Trophoblast cell (in vitro differentiated cells and primary cell): ENCODE results near the gene CCDC3.

ENCODE experiments used
- DNase-seq, 2 donors: peaks; one replicate each; pipeline ENCODE4 v3.0.0-alpha.2; 2016
- H2AFZ ChIP-seq: 2 replicates; pipeline ENCODE4 v1.6.1; 2013; ENCODE audit warnings: low read length, moderate library complexity, mild to moderate bottlenecking; ENCODE audit not compliant: insufficient read depth, poor library complexity
- H2AK5ac ChIP-seq: 2 replicates; pipeline ENCODE4 v1.6.1; 2013; ENCODE audit warnings: mild to moderate bottlenecking, low read length
- H2BK120ac ChIP-seq: 2 replicates; pipeline ENCODE4 v1.6.1; 2013; ENCODE audit warnings: low read length, mild to moderate bottlenecking, moderate library complexity; ENCODE audit not compliant: insufficient read depth, poor library complexity
- H2BK12ac ChIP-seq: 2 replicates; pipeline ENCODE4 v1.6.1; 2013; ENCODE audit warnings: mild to moderate bottlenecking, low read length, moderate library complexity
- H2BK5ac ChIP-seq: 2 replicates; pipeline ENCODE4 v1.6.1; 2013; ENCODE audit warnings: low read length, low read depth, moderate library complexity, mild to moderate bottlenecking; ENCODE audit not compliant: poor library complexity
- H3K14ac ChIP-seq: 2 replicates; pipeline ENCODE4 v1.6.1; 2013; ENCODE audit warnings: mild to moderate bottlenecking, low read length
- H3K18ac ChIP-seq: 2 replicates; pipeline ENCODE4 v1.6.1; 2013; ENCODE audit warnings: mild to moderate bottlenecking, low read length
- H3K23ac ChIP-seq: 2 replicates; pipeline ENCODE4 v1.6.1; 2013; ENCODE audit warnings: low read length
- H3K27ac ChIP-seq: 2 replicates; pipeline ENCODE4 v1.5.1; 2013; ENCODE audit warnings: low read depth, mild to moderate bottlenecking, inconsistent platforms, low read length, moderate library complexity
- H3K27me3 ChIP-seq: 2 replicates; pipeline ENCODE4 v1.6.1; 2013; ENCODE audit warnings: inconsistent platforms, mild to moderate bottlenecking, low read length, moderate library complexity; ENCODE audit not compliant: insufficient read depth
- H3K36me3 ChIP-seq, 2 experiments: 1 replicate in 1 of 2; 2 replicates in 1 of 2; pipeline ENCODE4 v1.6.1; 2013; ENCODE audit warnings: low read length in 2 of 2, mild to moderate bottlenecking in 2 of 2, moderate library complexity in 1 of 2; ENCODE audit not compliant: insufficient read depth in 2 of 2, control insufficient read depth in 1 of 2
- H3K4ac ChIP-seq: 2 replicates; pipeline ENCODE4 v1.6.1; 2013; ENCODE audit warnings: low read depth, mild to moderate bottlenecking, low read length, moderate library complexity
- H3K4me1 ChIP-seq, 2 experiments: 1 replicate in 1 of 2; 2 replicates in 1 of 2; pipeline ENCODE4 v1.6.1; 2013; ENCODE audit warnings: low read length in 2 of 2, mild to moderate bottlenecking in 2 of 2, moderate library complexity in 1 of 2; ENCODE audit not compliant: insufficient read depth in 2 of 2, control insufficient read depth in 1 of 2
- H3K4me2 ChIP-seq: 2 replicates; pipeline ENCODE4 v1.6.1; 2013; ENCODE audit warnings: inconsistent platforms, mild to moderate bottlenecking, low read length, moderate library complexity
- H3K4me3 ChIP-seq: 2 replicates; pipeline ENCODE4 v1.5.1; 2013; ENCODE audit warnings: mild to moderate bottlenecking, low read depth, low read length, inconsistent platforms
- H3K79me1 ChIP-seq: one replicate; pipeline ENCODE4 v1.6.1; 2013; ENCODE audit warnings: low read length
- H3K79me2 ChIP-seq: 2 replicates; pipeline ENCODE4 v1.6.1; 2013; ENCODE audit warnings: low read length, mild to moderate bottlenecking; ENCODE audit not compliant: control insufficient read depth, insufficient read depth, poor library complexity
- H3K9ac ChIP-seq: 2 replicates; pipeline ENCODE4 v1.6.1; 2013; ENCODE audit warnings: mild to moderate bottlenecking, low read length
- H3K9me3 ChIP-seq: 2 replicates; pipeline ENCODE4 v1.6.1; 2013; ENCODE audit warnings: low read depth, mild to moderate bottlenecking, control low read depth, inconsistent platforms, low read length; ENCODE audit not compliant: insufficient read depth
- H4K12ac ChIP-seq: 2 replicates; pipeline ENCODE4 v1.6.1; 2013; ENCODE audit warnings: low read depth, mild to moderate bottlenecking, low read length, moderate library complexity
- H4K8ac ChIP-seq: 2 replicates; pipeline ENCODE4 v1.6.1; 2013; ENCODE audit warnings: low read depth, mild to moderate bottlenecking, low read length, moderate library complexity
- H4K91ac ChIP-seq: one replicate; pipeline ENCODE4 v1.6.1; 2013; ENCODE audit warnings: low read depth, mild to moderate bottlenecking, low read length, moderate library complexity
- WGBS: extraction: QIAGEN DNeasy Blood & Tissue Kit; methylation state at CpG from one replicate; pipeline ENCODE4 v1.1.7; 2013; ENCODE audit warnings: missing lambda C conversion rate; ENCODE audit not compliant: insufficient read length, insufficient coverage; ENCODE audit errors: extremely low coverage; 5-methylcytosine and 5-hydroxymethylcytosine counted together

CCDC3 gene

GRCh38 chr10:12969951-12970350 lies 31.6 kb downstream of the CCDC3 start:
- no peak overlapping the region for H3K27ac ChIP-seq
- no peak overlapping the region for H4K12ac ChIP-seq
- DNase-seq, result no peak
- no peaks in the 10 kb centered on the region for H3K79me2 ChIP-seq
- H4K91ac ChIP-seq, result no peak overlapping the region
- H2BK12ac ChIP-seq, result no peak overlapping the region
- H2AFZ ChIP-seq, result no peak overlapping the region
- no peak overlapping the region for H3K9ac ChIP-seq
- peaks cover 1% of the 10 kb centered on the region for H3K9me3 ChIP-seq
- no peak overlapping the region for H2AK5ac ChIP-seq
- no peaks in the 10 kb centered on the region for H3K27me3 ChIP-seq
- no peak overlapping the region for H3K4me2 ChIP-seq
- no peak overlapping the region for H4K8ac ChIP-seq
- H3K4me1 ChIP-seq, result peaks cover 2 to 3% of the 10 kb centered on the region in 2 experiments
- no peaks in the 10 kb centered on the region for H3K79me1 ChIP-seq
- no peak overlapping the region for H3K14ac ChIP-seq
- no peak overlapping the region for H3K4me3 ChIP-seq
- H3K23ac ChIP-seq, result no peak overlapping the region
- H2BK5ac ChIP-seq, result no peak overlapping the region
- no peaks in the 10 kb centered on the region for H3K36me3 ChIP-seq
- H2BK120ac ChIP-seq, result no peak overlapping the region
- H3K18ac ChIP-seq, result no peak overlapping the region
- WGBS, result no CpG with 5 or more reads among the region's 5 CpGs
- no peak overlapping the region for H3K4ac ChIP-seq

GRCh38 chr10:12966067-12966466 lies 35.4 kb downstream of the CCDC3 start:
- no peak overlapping the region for H2BK5ac ChIP-seq
- H4K12ac ChIP-seq, result no peak overlapping the region
- no peak overlapping the region for H3K27ac ChIP-seq
- H4K8ac ChIP-seq, result no peak overlapping the region
- no peak overlapping the region for H2AFZ ChIP-seq
- no peak overlapping the region for H2AK5ac ChIP-seq
- no peaks in the 10 kb centered on the region for H3K79me1 ChIP-seq
- H3K4ac ChIP-seq, result no peak overlapping the region
- H2BK120ac ChIP-seq, result no peak overlapping the region
- H3K27me3 ChIP-seq, result no peaks in the 10 kb centered on the region
- H3K18ac ChIP-seq, result no peak overlapping the region
- no peaks in the 10 kb centered on the region for H3K9me3 ChIP-seq
- no peak overlapping the region for H3K4me3 ChIP-seq
- no peaks in the 10 kb centered on the region for H3K79me2 ChIP-seq
- H4K91ac ChIP-seq, result no peak overlapping the region
- no peak overlapping the region for H3K14ac ChIP-seq
- no CpG with 5 or more reads among the region's 5 CpGs for WGBS
- no peak overlapping the region for H3K4me2 ChIP-seq
- DNase-seq, result no peak
- H2BK12ac ChIP-seq, result no peak overlapping the region
- no peaks in the 10 kb centered on the region for H3K36me3 ChIP-seq
- no peaks in the 10 kb centered on the region for H3K4me1 ChIP-seq
- no peak overlapping the region for H3K9ac ChIP-seq
- no peak overlapping the region for H3K23ac ChIP-seq

GRCh38 chr10:12965571-12965970 lies 35.9 kb downstream of the CCDC3 start:
- H3K18ac ChIP-seq, result no peak overlapping the region
- no CpG with 5 or more reads among the region's 4 CpGs for WGBS
- H3K23ac ChIP-seq, result no peak overlapping the region
- H4K91ac ChIP-seq, result no peak overlapping the region
- H2AFZ ChIP-seq, result no peak overlapping the region
- H4K12ac ChIP-seq, result no peak overlapping the region
- no peak overlapping the region for H3K4me2 ChIP-seq
- no peak overlapping the region for H2BK12ac ChIP-seq
- H3K27ac ChIP-seq, result no peak overlapping the region
- H3K79me1 ChIP-seq, result no peaks in the 10 kb centered on the region
- H3K79me2 ChIP-seq, result no peaks in the 10 kb centered on the region
- H2AK5ac ChIP-seq, result no peak overlapping the region
- no peak overlapping the region for H3K9ac ChIP-seq
- H4K8ac ChIP-seq, result no peak overlapping the region
- H3K36me3 ChIP-seq, result no peaks in the 10 kb centered on the region
- no peak overlapping the region for H3K4me3 ChIP-seq
- H3K4me1 ChIP-seq, result no peaks in the 10 kb centered on the region
- DNase-seq, result no peak
- no peaks in the 10 kb centered on the region for H3K27me3 ChIP-seq
- H3K9me3 ChIP-seq, result no peaks in the 10 kb centered on the region
- H3K4ac ChIP-seq, result no peak overlapping the region
- H2BK120ac ChIP-seq, result no peak overlapping the region
- H3K14ac ChIP-seq, result no peak overlapping the region
- H2BK5ac ChIP-seq, result no peak overlapping the region

- Histone ChIP-seq H3K9me3 (no peaks in the 10 kb centered on the region), H3K79me2 (no peaks in the 10 kb centered on the region), H2BK5ac (no peak overlapping the region), H4K8ac (no peak overlapping the region), H3K9ac (no peak overlapping the region), H2BK12ac (no peak overlapping the region), H3K23ac (no peak overlapping the region), H3K27ac (no peak overlapping the region), H3K79me1 (no peaks in the 10 kb centered on the region), H2AK5ac (no peak overlapping the region), H3K14ac (no peak overlapping the region), H2AFZ (no peak overlapping the region), H4K91ac (no peak overlapping the region), H3K4me2 (no peak overlapping the region), H3K36me3 (no peaks in the 10 kb centered on the region), H3K18ac (no peak overlapping the region), H3K4me3 (no peak overlapping the region), H2BK120ac (no peak overlapping the region), H3K27me3 (no peaks in the 10 kb centered on the region), H3K4ac (no peak overlapping the region), H3K4me1 (no peaks in the 10 kb centered on the region), H4K12ac (no peak overlapping the region)
- no peak for DNase-seq
- WGBS, result no CpG with 5 or more reads among the region's 3 CpGs
These were observed 39.0 kb downstream of the CCDC3 start for GRCh38 chr10:12962556-12962955.
